Breast epithelium (tissue), 3 donors: Measurements from ENCODE around the gene GPC5.

Source experiments
- CTCF ChIP-seq, 3 donors: fragments of 450-650 bp; IDR thresholded peaks; one replicate each; pipeline ENCODE4 v1.5.1; 2016 to 2017; ENCODE audit warnings: antibody characterized with exemption in 3 of 3, mild to moderate bottlenecking in 3 of 3, moderate library complexity in 3 of 3
- POLR2A ChIP-seq: fragments of 450-650 bp; IDR thresholded peaks from one replicate; pipeline ENCODE4 v1.6.1; 2016; ENCODE audit warnings: antibody characterized with exemption, mild to moderate bottlenecking, moderate library complexity
- POLR2AphosphoS5 ChIP-seq, 3 donors: sonication (generic); formaldehyde crosslinking; IDR thresholded peaks; one replicate each; pipeline ENCODE4 v1.6.1; 2017; ENCODE audit warnings: antibody characterized with exemption in 3 of 3

- TF ChIP-seq POLR2A, result no peak
- TF ChIP-seq CTCF (IDR thresholded peaks at IDR 0.05), result no peak
- TF ChIP-seq POLR2AphosphoS5 (IDR thresholded peaks at IDR 0.05), result no peak
Observed at GRCh38 chr13:91574766-91575165, 176.3 kb downstream of the GPC5 start.
